Activated CD4-positive, alpha-beta T cell treated with anti-CD3 and anti-CD28 coated beads for 48 hours (primary cell): ENCODE data around the gene PML.

ENCODE experiments used
- DNase-seq: peaks from one replicate; pipeline ENCODE4 v3.0.0-alpha.2; 2020

PML gene

DNA sequence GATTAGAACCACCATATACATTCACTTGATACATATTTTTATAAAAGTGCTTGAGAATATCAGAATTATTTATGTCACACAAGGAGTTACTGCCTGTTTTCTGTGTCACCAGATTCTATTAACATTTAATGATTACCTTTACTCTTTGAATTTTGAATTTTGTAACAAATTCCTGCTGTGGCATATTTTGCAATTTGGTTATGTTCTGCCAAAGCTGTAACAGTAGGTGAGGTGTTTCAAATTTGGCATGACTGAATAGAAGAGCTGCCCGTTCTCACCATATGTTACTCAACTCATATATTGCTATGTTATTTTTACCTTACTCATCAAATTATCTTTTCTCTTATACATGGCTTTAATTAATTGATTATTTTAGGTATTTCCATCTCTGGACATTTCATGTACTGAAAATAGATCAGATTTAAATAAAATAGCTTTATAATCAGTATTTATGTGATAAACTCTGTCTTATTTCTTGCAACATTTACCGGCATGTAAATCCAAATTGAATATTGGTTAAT is 18.9 kb downstream of the PML start:
- DNase-seq = no peak

DNA sequence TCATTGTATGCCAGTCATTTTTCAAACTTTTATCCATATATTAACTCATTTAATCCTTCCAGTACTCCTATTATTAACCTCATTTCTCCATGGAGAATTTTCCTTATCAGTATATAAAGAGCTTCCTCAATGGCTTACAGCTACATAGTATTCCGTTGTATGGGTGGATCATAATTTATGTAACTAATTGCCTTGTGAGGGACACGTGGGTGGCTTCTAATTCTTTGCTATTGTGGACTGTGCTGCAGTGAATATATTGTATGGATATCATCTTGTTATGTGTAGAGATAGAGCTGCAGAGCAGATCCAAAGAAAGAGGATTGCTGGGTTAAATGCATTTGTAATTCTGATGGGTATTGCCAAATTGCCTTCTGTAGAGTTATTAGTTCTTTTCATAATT is 25.2 kb downstream of the PML start:
- no peak for DNase-seq

DNA sequence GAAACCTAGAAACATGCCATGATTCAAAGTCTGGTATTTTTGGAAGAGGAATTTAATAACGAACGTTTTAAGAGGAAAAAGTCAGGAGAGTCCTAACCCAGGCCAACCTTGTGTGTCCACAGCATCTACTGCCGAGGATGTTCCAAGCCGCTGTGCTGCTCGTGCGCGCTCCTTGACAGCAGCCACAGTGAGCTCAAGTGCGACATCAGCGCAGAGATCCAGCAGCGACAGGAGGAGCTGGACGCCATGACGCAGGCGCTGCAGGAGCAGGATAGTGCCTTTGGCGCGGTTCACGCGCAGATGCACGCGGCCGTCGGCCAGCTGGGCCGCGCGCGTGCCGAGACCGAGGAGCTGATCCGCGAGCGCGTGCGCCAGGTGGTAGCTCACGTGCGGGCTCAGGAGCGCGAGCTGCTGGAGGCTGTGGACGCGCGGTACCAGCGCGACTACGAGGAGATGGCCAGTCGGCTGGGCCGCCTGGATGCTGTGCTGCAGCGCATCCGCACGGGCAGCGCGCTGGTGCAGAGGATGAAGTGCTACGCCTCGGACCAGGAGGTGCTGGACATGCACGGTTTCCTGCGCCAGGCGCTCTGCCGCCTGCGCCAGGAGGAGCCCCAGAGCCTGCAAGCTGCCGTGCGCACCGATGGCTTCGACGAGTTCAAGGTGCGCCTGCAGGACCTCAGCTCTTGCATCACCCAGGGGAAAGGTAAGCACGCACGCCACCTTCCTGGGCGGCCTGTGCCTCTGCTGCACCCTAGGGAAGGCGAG is 28.4 kb downstream of the PML start:
- DNase-seq = no peak

DNA sequence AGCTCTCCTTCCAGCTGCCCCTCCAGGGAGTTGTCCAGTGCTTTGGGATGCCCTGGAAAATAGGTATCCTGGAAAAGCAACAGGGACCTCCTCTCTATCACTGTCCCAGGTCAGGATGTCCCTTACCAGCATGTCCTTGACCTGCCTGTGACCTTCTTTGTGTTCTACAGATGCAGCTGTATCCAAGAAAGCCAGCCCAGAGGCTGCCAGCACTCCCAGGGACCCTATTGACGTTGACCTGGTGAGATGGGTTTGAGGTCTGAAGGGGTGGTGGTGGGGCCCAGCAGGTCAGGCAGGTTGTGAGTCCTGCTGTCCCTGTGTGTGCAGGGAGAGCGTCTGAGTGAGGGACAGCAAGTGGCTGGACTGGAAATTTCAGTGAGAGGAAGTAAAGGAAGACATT is 30.2 kb downstream of the PML start:
- DNase-seq = no peak

DNA sequence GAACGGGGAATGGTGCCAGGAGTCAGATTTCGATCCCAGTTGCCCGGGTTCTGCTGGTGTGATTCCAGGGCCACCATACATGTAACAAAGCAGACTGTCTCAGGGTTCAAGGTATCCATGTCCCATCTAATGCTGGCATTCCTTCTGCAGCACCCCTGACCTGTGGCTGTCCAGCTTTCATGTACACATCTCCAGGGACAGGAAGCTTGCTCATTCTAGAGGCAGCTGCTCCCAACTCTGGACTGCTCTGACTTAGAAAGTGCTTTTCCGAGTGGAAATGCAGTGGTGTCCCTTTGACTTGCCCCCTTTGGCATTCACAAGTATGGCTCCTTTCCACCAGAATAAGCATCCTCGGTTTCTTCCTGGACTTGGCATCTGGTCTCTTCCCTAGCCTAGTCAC is 30.9 kb downstream of the PML start:
- DNase-seq = no peak

DNA sequence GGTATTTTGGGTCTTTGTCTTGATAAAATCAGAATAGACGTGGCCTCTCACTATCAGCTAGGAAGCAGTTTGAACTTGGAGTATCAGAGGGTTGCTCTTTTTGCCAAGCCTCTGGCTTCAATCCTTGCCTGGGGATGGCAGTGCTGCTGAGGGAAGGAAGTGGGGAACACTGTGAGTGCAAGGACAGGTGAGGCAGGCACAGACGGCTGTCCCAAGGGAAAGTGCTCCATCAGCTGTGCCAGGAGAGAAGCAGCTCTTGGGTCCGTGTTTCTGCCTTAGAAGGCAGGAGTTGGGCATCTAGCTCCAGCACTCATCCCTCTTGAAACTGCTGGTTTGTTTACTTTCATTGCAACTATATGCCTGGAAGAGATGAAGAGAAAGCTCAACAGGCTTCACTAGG is 33.2 kb downstream of the PML start:
- no peak for DNase-seq

DNA sequence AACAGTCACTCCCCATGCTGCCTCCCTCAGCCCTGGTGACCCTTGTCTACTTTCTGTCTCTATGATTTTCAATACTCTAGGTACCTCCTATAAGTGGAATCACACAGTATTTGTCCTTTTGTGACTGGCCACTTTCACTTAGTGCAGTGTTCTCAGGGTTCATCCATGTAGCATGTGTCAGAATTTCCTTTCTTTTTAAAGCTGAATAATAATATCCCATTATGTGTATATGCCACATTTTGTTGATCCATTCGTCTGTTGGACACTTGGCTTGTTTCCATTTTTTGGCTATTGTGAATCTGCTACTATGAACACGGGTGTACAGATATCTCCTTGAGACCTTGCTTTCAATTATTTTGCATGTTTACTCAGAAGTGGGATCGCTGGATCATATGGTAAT is 34.1 kb downstream of the PML start:
- DNase-seq = no peak

DNA sequence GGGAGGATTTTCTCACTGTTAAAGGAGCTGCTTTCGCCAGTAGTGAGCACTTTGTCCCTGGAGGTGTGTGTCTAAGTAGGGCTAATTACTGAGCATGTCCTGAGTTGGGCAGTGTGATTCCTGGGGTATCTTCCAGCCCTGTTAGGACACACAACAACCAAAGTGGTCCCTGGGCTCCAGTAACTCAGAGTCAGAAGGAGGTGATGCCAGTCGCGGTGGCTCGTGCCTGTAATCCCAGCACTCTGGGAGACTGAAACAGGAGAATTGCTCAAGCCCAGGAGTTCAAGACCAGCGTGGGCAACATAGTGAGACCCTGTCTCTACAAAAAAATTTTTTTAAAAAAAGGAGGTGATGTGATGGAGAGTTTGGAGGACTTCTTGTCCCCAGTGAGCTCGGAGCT is 37.5 kb downstream of the PML start:
- no peak for DNase-seq

DNA sequence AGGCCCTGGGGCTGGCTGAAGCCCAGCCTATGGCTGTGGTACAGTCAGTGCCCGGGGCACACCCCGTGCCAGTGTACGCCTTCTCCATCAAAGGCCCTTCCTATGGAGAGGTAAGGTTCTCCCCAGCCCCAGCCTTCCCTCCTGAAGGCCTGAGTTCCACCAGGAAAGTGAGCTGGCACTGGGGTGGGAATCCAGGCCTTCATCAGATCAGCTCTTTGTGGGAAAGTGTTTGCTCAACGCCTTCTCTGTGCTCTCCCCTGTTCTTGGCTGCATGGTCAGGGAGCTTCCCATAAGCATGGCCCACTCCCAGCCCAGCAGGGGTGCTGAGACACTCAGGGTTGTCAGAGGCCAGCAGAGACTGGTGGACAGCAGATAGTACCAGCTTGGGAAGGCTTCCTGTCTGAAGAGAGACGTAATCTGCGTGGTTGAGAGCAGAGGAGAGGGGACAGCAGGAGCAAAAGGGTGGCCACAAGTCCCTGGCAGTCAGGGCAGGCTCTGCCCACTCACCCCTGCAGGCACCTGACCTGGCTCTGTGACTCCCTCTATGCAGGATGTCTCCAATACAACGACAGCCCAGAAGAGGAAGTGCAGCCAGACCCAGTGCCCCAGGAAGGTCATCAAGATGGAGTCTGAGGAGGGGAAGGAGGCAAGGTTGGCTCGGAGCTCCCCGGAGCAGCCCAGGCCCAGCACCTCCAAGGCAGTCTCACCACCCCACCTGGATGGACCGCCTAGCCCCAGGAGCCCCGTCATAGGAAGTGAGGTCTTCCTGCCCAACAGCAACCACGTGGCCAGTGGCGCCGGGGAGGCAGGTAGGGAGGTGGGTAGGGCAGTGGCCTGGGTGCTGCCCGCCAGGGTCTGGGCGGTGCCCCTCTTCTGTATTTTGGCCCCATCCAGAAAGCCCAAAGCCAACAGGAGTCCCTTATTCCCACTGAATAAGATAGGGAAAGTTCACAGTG is 38.4 kb downstream of the PML start:
- no peak for DNase-seq

DNA sequence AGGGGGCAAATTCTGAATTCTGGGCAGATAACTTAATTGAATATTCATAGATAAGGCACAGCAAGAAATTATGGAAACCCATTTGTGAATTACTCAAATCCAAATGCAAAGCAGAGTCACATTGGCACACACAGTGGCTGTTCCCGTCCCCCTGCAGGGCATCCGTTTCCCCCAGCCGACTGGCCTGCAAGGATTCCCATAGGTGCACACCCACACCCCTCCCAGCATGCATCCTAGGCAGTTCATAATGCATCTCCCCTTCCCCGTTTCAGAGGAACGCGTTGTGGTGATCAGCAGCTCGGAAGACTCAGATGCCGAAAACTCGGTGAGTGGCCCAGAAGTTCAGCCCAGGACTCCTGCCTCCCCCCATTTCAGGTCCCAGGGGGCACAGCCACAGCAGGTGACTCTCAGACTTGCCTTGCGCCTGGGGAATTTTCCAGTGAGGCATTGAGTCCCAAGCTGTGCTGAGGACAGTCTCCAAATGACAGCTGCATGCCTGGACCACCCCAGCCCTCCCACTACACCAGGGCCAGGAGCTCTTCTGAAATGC is 39.8 kb downstream of the PML start:
- no peak for DNase-seq

DNA sequence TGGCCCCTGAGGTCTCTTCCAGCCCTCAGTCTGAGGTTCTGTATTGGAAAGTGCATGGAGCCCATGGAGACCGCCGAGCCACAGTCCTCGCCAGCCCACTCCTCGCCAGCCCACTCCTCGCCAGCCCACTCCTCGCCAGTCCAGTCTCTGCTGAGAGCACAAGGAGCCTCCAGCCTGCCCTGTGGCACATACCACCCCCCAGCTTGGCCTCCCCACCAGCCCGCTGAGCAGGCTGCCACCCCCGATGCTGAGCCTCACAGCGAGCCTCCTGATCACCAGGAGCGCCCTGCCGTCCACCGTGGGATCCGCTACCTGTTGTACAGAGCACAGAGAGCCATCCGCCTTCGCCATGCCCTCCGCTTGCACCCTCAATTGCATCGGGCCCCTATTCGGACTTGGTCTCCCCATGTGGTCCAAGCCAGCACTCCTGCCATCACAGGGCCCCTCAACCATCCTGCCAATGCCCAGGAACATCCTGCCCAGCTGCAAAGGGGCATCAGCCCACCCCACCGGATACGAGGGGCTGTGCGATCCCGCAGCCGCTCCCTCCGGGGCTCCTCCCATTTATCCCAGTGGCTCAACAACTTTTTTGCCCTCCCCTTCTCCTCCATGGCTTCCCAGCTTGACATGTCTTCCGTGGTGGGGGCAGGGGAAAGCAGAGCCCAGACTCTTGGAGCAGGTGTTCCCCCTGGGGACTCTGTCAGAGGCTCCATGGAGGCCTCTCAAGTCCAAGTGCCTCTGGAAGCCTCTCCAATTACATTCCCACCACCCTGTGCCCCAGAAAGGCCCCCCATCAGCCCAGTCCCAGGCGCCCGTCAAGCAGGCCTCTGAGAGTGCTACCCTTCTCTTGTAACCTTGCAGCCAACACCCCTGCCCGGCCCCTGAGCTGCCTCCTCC is 40.9 kb downstream of the PML start:
- no peak for DNase-seq

DNA sequence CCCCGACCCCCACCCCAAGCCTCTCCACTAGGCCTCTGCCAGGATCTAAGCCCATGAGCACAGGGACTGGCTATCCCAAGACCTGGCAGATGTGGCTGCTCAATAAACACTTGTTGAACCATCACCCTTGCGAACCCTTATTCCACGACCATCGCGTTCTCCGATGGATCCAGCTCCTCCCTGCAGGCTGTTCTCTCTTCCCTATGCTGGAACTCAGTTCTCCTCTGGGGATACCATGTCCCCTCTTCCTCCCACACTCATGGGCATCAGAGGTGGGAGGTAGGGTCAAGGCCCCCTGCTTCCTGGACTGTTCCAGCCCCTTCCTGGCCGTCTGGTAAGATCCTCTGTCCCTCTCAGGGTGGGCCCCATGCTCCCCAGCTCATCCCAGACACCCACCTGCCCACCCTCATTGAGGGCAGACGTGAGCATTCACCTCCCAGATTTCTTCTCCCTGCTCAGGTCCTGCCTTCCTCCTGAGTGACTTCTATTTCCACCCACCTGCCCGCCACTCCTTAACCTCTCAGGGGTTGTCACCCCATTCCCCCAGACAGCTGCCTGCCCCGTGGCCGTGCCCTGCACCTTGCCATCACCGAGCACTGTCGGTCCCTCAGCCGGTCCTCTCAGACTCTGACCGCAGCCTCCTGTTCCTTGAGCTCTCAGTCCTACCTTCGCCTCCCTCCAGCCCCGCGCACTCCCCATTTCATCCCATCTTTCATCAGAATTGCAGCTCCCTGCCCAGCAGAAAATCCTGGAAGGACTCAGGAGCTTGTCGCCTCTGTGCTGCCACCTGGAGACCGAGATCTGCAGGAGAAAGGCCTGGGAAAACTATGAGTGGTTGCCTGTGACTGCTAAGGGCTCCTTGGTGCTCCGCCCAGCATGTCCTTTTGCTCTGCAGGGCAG is 42.0 kb downstream of the PML start:
- DNase-seq = no peak

DNA sequence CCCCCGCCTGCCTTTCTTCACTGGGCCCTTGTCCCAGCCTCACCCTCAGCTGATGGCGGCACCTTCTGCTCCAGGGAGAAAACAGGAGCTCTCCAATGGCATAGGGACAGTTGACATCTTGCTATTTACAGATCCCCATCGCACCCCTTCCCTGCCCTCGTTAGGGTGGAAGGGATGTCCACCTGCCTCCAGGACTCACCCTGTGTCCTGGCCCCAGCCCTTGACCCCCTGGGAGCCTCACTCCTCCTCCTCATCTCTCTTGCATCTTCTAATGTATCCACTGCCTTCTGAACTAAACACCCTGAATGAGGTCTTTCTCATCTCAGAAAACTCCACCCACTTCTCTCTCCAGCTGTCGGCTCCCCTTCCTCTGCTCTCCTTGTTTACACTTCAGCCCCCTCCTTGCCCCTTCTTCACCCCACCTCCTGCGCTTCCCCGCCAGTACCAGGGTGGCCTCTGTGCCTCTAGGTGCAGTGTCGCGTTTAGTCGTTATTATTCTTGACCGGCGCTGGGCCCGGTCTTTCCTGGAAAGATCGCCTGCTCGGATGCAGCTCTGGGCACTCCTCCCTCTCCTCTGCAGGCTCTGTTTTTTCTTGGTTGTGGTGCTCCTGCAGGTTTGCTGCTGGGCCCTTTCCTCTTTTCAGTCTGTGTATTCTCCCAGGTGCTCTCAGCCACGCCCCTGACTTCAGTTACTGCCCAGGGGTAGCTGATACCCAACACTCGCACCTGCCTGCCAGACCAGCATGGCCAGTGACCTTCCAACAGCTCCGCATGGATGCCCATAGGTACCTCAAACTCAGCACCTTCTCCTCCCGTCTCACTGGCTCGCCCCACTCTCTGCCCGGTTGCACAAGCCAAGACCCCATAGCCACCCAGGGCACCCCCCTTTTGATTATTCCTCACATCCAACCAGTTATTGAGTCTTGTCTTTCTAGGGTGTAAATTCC is 42.9 kb downstream of the PML start:
- DNase-seq = no peak

DNA sequence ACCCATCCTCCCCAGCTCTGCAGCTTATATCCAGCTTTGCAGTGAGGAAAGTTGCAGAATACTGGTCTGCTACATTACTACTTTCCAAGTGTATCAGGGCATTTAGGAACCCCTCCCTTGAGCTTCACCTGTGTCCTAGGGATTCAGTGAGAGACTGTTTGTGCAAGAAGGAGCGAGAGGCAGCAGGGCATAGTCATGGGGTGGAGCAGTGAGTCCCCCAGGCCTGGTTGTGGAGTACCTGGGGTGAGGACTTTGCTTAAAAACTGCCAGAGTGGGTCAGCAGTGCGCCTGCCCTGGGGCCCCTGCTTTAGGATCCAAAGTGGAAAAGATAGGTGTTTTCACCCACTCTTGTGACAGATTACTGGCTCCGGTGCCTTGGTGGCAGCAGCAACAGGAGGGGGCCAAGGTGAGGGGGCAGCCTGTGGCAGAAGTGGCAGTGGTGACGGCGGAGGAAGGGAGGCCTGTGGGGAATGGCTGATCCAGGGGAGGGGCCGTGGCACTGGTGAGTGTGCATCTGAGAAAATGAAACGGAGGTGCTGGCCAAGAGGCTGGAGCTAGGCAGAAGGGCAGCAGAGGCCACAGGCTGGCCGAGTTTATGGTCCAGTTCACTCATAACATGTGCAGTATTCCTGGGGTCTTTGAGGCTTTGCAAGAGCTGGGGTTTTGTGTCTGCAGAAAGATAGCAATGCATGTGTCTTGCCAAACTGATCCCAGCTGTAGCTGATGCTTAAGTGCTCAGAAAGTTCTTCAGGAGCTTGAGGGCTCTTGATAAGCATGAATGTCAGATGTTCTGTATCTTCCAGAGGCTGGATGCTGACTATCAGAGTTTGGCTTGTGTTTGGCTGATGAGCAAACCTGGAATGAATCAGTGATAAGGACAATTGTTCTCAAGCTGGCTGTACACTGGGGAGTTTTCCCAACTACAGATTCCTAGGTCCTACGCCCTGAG is 44.5 kb downstream of the PML start:
- no peak for DNase-seq

DNA sequence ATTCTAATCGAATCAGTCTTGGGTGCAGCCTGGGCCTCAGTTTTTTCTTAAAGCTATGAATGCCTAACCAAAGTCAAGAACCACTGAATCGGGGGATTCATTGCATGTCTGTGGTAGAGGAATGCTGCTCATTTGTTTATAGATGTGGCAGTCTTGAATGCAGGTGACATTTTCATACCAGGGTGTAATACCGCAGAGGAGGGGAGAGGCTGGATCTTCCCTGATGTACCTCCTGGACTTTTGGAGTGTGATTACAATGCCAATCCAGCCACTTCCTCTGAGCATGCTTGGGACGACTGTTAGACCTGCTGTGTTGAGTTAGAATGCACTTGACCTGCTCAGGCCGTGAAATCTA is 45.1 kb downstream of the PML start:
- no peak for DNase-seq

DNA sequence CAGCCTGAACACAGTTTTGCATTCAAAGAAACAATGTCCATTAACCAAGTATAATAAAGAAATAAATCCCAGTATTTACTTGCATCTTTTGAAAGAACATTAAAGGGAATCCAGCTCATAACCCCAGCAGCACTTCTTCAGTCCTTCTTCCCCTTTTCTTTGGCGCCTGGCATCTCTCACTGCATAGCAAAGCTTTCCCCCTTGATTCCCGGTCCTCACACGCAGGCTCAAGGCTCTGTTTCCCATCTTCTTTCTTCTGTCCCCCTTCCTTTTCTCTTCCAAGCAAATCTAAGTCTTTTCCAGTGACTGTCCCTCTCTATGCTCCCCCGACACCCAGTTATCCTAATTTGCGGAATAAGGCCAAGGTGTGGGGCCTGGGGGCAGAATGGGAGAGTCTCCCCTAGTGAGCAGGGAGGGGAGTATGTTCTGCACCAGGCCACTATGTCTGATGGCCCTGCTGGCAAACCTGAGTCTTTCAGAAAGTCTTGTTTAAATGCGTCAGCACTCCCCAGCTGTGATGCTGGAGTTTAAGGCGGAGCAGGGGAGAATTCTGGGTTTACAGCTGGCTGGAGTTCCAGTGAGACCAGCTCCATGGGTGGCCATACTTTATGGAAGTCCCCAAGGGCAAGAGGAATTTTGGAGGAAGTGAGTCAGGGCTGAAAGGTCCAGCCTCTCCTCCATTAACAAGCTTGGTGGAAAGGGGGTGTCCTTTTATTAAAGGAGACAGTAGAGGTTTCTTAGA is 45.8 kb downstream of the PML start:
- DNase-seq = no peak

DNA sequence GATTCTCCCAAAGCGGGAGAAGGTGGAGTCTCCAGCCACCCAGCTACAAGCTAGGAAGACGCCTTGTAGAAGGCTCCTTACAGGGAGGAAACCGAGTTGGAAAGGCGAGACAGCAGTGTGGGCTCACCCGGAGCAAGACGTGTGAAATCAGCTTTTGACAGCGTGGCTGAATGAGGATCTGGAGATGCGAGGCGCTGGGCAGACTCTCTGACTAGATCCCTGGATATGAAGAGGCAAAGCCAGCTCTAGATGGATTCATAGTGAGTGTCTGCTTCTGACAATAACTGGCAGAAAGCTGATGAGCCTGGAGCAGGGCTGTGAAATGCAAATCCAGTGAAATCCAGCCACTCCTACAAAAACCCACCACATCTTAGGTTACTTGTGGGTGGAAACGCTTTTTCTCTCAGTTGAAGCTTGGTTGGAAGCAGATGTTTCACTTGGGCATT is 46.8 kb downstream of the PML start:
- no peak for DNase-seq

DNA sequence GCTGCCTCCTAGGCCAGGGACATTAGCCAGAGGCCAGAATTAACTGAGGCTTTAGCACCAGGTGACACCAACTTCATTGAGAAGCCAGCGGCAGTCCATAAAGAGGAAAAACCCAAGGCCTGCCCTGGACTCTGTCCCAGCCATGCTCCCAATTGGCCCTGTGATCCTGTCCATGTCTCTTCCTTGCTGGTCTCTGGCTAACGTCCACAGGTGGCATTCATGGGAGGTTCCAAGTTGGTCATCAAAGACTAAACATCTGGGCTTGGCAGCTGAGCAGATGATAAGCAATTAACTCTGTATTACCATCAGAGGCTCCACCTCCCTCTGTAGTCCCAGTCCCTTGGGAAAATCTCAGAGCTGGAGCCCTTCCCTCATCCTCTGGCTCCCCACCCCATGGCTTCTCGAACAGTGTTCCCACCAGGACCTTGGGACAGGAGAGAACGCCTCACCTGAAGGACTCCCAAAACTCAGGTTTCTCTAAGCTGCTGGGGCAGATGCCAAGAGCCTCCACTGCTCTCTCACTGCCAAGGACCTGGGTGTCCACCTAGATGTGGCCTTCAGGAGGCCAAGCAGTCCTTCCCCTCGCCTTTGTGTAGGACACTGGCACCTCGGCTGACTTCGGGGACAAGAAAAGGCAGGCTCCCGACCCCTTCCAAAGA is 47.4 kb downstream of the PML start:
- DNase-seq = no peak
